GM11168 (cell line): ENCODE data around the gene TADA2B.

ENCODE experiments used
- in situ Hi-C: fragments of 300-500 bp; cut with MboI; formaldehyde crosslinking; loops from one replicate; pipeline ENCODE4 v1.12.0; 2022; ENCODE audit warnings: low sequenced_read_pairs; ENCODE audit not compliant: unreplicated experiment

Gene TADA2B

DNA sequence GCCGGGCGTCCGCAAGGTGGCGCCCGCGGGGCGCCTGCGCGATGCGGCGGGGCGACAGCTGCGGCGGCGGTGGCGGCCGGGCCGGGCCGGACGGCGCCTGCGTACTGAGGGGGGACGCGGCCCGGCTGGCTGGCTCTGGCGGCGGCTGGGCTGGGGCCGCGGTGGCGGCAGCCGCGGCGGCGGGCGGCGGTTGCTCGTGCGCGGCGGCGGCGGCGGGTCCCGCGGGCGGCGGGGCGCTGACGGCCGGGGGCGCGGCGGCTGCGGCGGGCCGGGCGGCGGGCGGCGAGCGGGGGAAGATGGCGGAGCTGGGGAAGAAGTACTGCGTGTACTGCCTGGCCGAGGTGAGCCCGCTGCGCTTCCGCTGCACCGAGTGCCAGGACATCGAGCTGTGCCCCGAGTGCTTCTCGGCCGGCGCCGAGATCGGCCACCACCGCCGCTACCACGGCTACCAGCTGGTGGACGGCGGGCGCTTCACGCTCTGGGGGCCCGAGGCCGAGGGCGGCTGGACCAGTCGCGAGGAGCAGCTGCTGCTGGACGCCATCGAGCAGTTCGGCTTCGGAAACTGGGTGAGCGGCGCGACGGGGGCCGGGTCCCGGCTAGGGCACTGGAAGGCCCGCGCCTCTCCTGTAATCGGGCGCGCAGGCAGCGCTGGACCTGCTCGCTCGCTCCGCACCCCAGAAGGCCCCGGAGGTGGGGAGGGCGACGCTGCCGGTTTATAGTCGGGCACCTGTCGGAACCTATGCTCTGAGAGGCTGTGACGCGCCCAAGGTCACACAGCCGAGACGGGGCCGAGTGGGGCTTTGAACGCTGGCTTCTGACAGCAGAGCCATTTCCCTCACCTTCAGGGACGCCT, at the start of gene TADA2B:
Gene TADA2B, plus strand, starts transcription at position 89 of the 853 bp plus-strand sequence. Its CDS starts 208 bp downstream, at position 297.
- in situ Hi-C loops = loop anchor here (10.0 kb wide), 1 partner anchor 329 kb away; the partner anchor contains the start of gene BLOC1S4

- in situ Hi-C loops = no loop called here
Measured at GRCh38 chr4:6996481-6996880, 46.7 kb upstream of the TADA2B start.

- in situ Hi-C loops = no loop called here
Measured at GRCh38 chr4:6999172-7000086, 43.7 kb upstream of the TADA2B start.

GRCh38 chr4:7000421-7001176, 42.6 kb upstream of the TADA2B start:
- in situ Hi-C loops = no loop called here

- in situ Hi-C loops = no loop called here
Measured at GRCh38 chr4:7001271-7001670, 41.9 kb upstream of the TADA2B start.

DNA sequence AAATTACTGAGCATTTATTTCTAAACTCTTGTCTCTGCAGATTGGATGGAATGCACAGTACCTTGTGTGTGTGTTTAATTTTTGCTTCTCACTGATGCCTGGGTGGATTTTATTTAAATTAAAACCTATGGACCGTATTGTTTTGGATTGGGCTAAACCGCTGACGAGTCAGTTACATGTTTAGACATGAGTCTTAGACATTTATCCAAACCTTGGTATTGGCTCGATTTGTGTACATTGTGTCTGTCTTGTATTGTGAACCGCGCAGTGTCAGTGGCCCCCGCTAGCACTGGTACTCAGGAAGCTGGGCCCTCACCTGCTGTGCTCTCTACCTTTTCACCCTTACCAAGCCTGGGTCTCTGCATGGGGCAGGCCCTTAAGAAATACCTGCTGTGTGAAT, 40.8 kb upstream of the TADA2B start:
- in situ Hi-C loops = no loop called here

- in situ Hi-C loops = no loop called here
Measured at GRCh38 chr4:7003176-7003878, 39.8 kb upstream of the TADA2B start.

DNA sequence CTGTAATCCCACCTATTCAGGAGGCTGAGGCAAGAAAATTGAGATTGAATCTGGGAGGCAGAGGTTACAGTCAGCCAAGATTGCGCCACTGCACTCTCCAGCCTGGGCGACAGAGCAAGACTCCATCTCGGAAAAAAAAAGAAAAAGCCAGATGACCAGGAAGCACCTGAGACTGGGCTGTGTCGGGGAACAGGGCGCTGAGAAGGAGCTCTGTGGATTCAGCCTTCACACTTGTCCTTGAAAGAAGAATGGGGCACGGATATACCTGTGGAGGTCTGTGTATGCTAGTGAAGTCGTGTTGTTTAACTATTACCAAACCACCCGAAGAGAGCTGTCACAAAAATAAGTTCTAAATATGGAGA, 39.3 kb upstream of the TADA2B start:
- in situ Hi-C loops = no loop called here

- in situ Hi-C loops = no loop called here
Measured at GRCh38 chr4:7004331-7004730, 38.8 kb upstream of the TADA2B start.

GRCh38 chr4:7005571-7005970, 37.6 kb upstream of the TADA2B start:
- in situ Hi-C loops = no loop called here

DNA sequence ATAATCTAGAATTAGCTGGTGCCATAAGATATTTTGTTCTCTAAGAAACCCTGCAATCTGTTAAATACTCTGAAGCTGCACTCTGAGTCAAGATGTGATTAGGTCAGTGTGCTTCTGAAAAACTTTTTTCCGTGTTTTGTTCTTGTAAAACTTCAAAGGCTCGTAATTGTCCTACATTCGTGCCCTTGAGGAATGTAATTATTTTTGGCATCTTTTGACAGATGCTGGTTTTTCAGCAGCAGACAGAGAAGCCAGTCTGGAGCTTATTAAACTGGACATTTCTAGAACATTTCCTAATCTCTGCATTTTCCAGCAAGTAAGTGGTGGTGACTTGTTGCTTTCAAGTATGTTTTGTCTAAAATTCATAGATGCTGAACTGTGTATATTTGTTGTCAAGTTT, 36.8 kb upstream of the TADA2B start:
- in situ Hi-C loops = no loop called here

DNA sequence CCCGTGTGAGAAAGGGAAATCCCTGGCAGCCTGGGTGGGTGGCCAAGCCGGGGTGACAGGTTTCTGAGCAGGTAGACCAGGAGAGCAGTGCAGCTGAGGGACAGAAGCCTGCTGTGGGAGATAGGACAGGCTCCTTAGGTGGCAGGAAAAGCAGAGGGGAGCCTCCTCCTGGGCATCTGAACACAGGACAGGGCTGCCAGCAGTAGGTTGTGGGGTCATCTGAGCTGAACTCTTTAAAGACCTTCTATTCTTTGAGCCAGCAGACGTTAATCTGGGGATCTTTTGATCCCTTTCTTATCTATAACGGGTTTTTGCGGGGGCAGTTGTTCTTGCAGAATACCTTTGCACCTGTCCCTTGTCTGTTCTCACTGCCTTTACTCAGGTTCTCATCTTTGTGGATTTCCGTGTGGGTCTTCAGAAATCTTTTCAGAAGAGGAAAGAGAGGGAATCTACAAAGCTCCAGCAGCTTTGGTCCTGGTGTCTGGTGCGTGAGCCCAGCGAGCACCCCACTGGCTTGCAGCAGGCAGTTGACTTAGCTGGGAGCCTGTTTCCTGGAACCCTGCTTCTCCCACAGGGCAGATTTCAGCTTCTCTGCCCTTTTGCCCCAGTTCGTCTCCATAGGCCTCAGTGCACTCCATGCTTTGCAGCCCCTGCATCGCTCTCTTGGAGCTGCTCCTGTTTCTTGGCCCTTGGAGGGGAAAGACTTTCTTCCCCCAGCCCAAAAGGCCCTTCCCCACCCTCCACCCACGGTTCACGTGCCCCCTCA, 35.8 kb upstream of the TADA2B start:
- in situ Hi-C loops = no loop called here

DNA sequence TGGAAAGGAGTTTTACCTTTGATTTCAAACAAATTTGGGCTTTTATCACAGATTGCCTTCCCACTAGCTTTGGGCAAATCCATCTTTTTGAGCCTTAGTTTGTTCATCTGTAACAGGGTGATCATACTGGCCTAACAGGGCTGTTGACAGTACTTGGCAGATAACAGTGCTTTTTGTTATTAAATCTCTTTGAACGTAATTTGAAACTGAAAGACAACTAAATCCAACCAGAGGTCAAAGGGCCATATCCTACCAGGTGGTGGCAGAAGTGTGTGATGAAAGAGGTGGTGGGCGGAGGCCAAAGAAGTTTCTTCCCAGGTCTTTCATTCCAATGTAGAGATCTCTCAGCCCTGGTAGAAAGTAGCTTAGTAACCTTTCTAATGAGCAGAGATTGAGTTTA, 35.2 kb upstream of the TADA2B start:
- in situ Hi-C loops = no loop called here

- in situ Hi-C loops = no loop called here
Measured at GRCh38 chr4:7009564-7009963, 33.6 kb upstream of the TADA2B start.

DNA sequence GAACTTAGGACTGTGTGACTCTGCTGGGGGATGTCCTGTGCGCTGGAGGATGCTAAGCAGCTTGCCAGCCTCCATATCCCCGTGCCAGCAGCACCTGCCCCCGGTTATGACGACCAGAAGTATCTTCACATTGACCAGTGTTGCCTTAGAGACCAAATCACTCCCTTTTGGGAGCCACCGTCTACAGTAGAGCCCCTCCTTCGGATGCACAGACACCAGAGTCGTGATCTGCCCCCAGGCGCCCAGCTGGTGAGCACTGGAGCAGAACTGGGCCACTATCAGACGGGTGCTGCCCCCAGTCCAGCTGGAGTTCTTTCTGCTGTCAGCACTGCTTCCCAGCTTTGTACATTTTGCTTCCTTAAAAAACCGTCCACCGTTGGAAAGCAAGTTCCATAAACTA, 30.0 kb upstream of the TADA2B start:
- in situ Hi-C loops = no loop called here

DNA sequence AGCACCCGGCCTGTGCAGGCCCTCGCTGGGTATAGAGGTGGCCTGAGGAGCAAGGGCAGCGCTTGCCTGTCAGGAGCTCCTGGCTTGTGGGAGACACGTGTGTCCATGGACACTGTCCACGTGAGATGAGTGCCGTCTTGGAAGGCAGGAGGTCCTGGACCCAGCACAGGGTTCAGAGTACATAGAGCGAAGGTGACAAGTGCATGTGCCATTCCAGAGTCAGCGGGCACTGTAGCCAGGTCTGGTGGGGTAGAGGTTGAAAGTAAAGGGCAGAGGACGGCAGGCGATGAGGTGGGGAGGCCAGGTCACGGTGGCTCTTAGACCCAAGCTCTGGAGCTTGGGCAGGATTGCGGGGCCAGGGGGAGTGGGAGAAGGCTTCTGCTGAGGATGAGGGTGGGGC, 28.4 kb upstream of the TADA2B start:
- in situ Hi-C loops = no loop called here

DNA sequence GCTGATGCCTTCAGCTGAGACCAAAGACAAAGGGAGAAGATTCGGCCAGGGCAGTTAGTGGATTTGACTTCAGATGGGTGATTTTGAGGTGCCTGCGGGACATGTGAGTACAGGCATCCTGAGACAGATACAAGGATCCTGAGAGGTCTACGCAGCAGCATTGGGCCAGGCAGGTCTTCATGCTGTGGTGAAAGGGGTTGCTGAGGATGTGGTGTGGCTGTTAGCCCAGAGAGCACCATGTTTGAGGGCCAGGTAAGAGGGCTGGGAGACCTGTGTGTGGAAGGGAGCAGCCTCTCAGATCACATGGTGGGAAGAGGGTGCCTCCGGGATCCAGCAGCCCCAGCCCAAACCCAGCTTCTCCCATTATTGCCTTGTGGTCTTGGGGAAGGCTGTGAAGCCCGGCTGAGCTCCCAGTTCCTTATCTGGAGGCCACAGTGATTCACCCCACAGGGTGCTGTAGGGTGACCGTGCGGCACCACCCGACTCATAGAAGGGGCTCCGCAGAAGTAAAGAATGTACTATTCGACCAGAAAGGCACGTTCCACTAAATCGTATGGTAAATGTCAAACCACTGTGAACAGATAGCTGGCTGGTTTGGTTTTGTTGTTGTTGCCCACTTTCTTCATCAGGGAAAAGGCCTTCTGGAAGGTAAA, 27.7 kb upstream of the TADA2B start:
- in situ Hi-C loops = no loop called here

- in situ Hi-C loops = no loop called here
Measured at GRCh38 chr4:7016086-7016485, 27.1 kb upstream of the TADA2B start.

- in situ Hi-C loops = no loop called here
Measured at GRCh38 chr4:7016512-7016911, 26.7 kb upstream of the TADA2B start.
